ENCODE measurements around the gene RAB3GAP1.

GRCh38 chr2:135125940-135126339, 73.8 kb downstream of the RAB3GAP1 start:
- no peak for TF ChIP-seq CTCF (IDR thresholded peaks at IDR 0.05)
- TF ChIP-seq POLR2A (IDR thresholded peaks at IDR 0.05): no peak
